Mesothelial cell of epicardium (in vitro differentiated cells): ENCODE results near the gene TMA7B. TPM values are rescaled to one million over a fixed set of nuclear protein-coding genes. Genes with fewer than 3 reads are reported as not detected.

Source experiments
- DNase-seq, 2 experiments: peaks; one replicate each; pipeline ENCODE4 v3.0.0; 2021; ENCODE audit warnings: low spot score in 2 of 2; ENCODE audit not compliant: unreplicated experiment in 2 of 2
- H3K27ac Mint-ChIP-seq: 2 replicates; pipeline ENCODE4 v1.8.0; 2021; ENCODE audit warnings: mixed read lengths
- H3K27me3 Mint-ChIP-seq: 2 replicates; pipeline ENCODE4 v1.8.0; 2021; ENCODE audit warnings: low read depth, mixed read lengths
- H3K36me3 Mint-ChIP-seq: 2 replicates; pipeline ENCODE4 v1.8.0; 2021; ENCODE audit warnings: mixed read lengths
- H3K4me1 Mint-ChIP-seq: 2 replicates; pipeline ENCODE4 v1.8.0; 2021; ENCODE audit warnings: mixed read lengths
- H3K4me3 Mint-ChIP-seq: 2 replicates; pipeline ENCODE4 v1.8.0; 2021; ENCODE audit warnings: mild to moderate bottlenecking, moderate library complexity, mixed read lengths
- H3K9me3 Mint-ChIP-seq: 2 replicates; pipeline ENCODE4 v1.8.0; 2021; ENCODE audit warnings: mixed read lengths
- CTCF ChIP-seq: fragments of 200-600 bp; sonication (generic); IDR thresholded peaks from one replicate; pipeline ENCODE4 v1.5.0; 2021; ENCODE audit warnings: antibody characterized with exemption; ENCODE audit not compliant: unreplicated experiment
- total RNA-seq: library from RNA; stranded (reverse); gene quantifications from 3 replicates; pipeline ENCODE4 v1.2.1, GENCODE V29; 2021

TMA7B gene
- total RNA-seq, 1 donor from 2014 or later = not detected

GRCh38 chr22:39939830-39940229 lies 20.4 kb upstream of the TMA7B start:
- H3K36me3 Mint-ChIP-seq = no peaks in the 10 kb centered on the region
- peaks cover 9% of the 10 kb centered on the region for H3K4me1 Mint-ChIP-seq
- peaks cover 49% of the 10 kb centered on the region for H3K27me3 Mint-ChIP-seq
- no peaks in the 10 kb centered on the region for H3K9me3 Mint-ChIP-seq
- no peak overlapping the region for H3K4me3 Mint-ChIP-seq
- DNase-seq = no peak
- H3K27ac Mint-ChIP-seq = no peak overlapping the region
- TF ChIP-seq CTCF = no peak

- no peaks in the 10 kb centered on the region for H3K36me3 Mint-ChIP-seq
- no peaks in the 10 kb centered on the region for H3K9me3 Mint-ChIP-seq
- no peak overlapping the region for H3K4me3 Mint-ChIP-seq
- H3K27me3 Mint-ChIP-seq = peaks cover 41% of the 10 kb centered on the region
- no peak overlapping the region for H3K27ac Mint-ChIP-seq
- peaks cover 9% of the 10 kb centered on the region for H3K4me1 Mint-ChIP-seq
- no peak for DNase-seq
- TF ChIP-seq CTCF = no peak
Observed at GRCh38 chr22:39940757-39941305, 19.4 kb upstream of the TMA7B start.

GRCh38 chr22:39941601-39942000 lies 18.6 kb upstream of the TMA7B start:
- Mint-ChIP-seq H3K9me3 (no peaks in the 10 kb centered on the region), H3K27me3 (peaks cover 33% of the 10 kb centered on the region), H3K4me3 (no peak overlapping the region), H3K36me3 (no peaks in the 10 kb centered on the region), H3K27ac (no peak overlapping the region), H3K4me1 (peaks cover 9% of the 10 kb centered on the region)
- no peak for DNase-seq
- TF ChIP-seq CTCF = no peak

GRCh38 chr22:39942439-39943230 lies 17.6 kb upstream of the TMA7B start:
- TF ChIP-seq CTCF = no peak
- H3K9me3 Mint-ChIP-seq = no peaks in the 10 kb centered on the region
- no peak for DNase-seq
- no peak overlapping the region for H3K27ac Mint-ChIP-seq
- H3K4me3 Mint-ChIP-seq = no peak overlapping the region
- no peaks in the 10 kb centered on the region for H3K36me3 Mint-ChIP-seq
- peaks cover 11% of the 10 kb centered on the region for H3K4me1 Mint-ChIP-seq
- H3K27me3 Mint-ChIP-seq = peaks cover 23% of the 10 kb centered on the region

GRCh38 chr22:39943337-39943736 lies 16.9 kb upstream of the TMA7B start:
- DNase-seq = no peak
- no peak overlapping the region for H3K4me3 Mint-ChIP-seq

More at GRCh38 chr22:39943337-39943736, 16.9 kb upstream of the TMA7B start:
- H3K36me3 Mint-ChIP-seq = no peaks in the 10 kb centered on the region
- no peak for TF ChIP-seq CTCF
- peaks cover 8% of the 10 kb centered on the region for H3K4me1 Mint-ChIP-seq
- H3K9me3 Mint-ChIP-seq = no peaks in the 10 kb centered on the region
- no peak overlapping the region for H3K27ac Mint-ChIP-seq
- H3K27me3 Mint-ChIP-seq = peaks cover 16% of the 10 kb centered on the region
